Pancreas (tissue), 10 donors: Measurements from ENCODE around the gene NNT. TPM values are rescaled to one million over a fixed set of nuclear protein-coding genes. Genes with fewer than 3 reads are reported as not detected.

Experiments used
- ATAC-seq, 4 donors: fragments of 200-7000 bp; cut with Tn5 transposase; one replicate each; pipeline versions ENCODE4 v1.8.0 to v1.9.1; 2020; ENCODE audit warnings: mild to moderate bottlenecking in 4 of 4, moderate library complexity in 4 of 4
- DNase-seq, 6 donors: peaks; one replicate each; pipeline ENCODE4 v3.0.0-alpha.2; 2020
- FAIRE-seq: peaks from 2 replicates; lab custom pipeline; 2012; peaks lifted over from hg19 to GRCh38; lab: Jason Lieb, UNC
- H3K27ac ChIP-seq, 4 donors: fragments of 200-600 bp; sonication (generic); 1 replicate in 3 of 4; 2 replicates in 1 of 4; pipeline versions ENCODE4 v1.5.0 to v1.8.0; 2020
- H3K27me3 ChIP-seq, 4 donors: fragments of 200-600 bp; one replicate each; pipeline ENCODE4 v1.8.0; 2021
- H3K36me3 ChIP-seq, 3 donors: fragments of 200-600 bp; sonication (generic) in 1 of 3; one replicate each; pipeline versions ENCODE4 v1.5.0 to v1.8.0; 2020 to 2021
- H3K4me1 ChIP-seq, 3 donors: fragments of 200-600 bp; one replicate each; pipeline ENCODE4 v1.8.0; 2021
- H3K4me3 ChIP-seq, 4 donors: fragments of 200-600 bp; sonication (generic) in 2 of 4; one replicate each; pipeline versions ENCODE4 v1.5.0 to v1.8.0; 2020 to 2021
- H3K9me3 ChIP-seq, 4 donors: fragments of 200-600 bp; one replicate each; pipeline ENCODE4 v1.8.0; 2021
- WGBS, 2 donors: extraction: QIAGEN DNeasy Blood & Tissue Kit; methylation state at CpG; one replicate each; pipeline ENCODE4 v1.1.7; 2013; 5-methylcytosine and 5-hydroxymethylcytosine counted together
- intact Hi-C, 3 donors: fragments of 100-400 bp; cut with DNase I; formaldehyde crosslinking; loops; one replicate each; pipeline versions ENCODE4 v1.11.1 to v1.14.2; 2022
- polyA plus RNA-seq, 2 donors: library from polyadenylated mRNA; stranded (reverse); fragments of 200-250 nt; gene quantifications; one replicate each; pipeline ENCODE4 v1.2.3, GENCODE V29; 2013
- total RNA-seq, 6 donors: library from RNA; stranded (reverse); fragmentation: NEBNext Ultra II Directional in 4 of 6; extraction: Animal tissue kit (Norgen Biotek cat#: 25700) in 4 of 6; gene quantifications; one replicate each; pipeline versions ENCODE4 v1.2.1 to v1.2.4, GENCODE V29; 2021 to 2023
- TF ChIP-seq, protein P1 (sequence below), 4 donors: fragments of 200-600 bp; sonication (generic) in 3 of 4; IDR thresholded peaks; one replicate each; pipeline versions ENCODE4 v1.5.0 to v1.8.0; 2021; ENCODE audit warnings: antibody characterized with exemption in 4 of 4
- donor health status: healthy with polysubstance abuse.
- donor health status: DM: no; HTN: no; CAD: no; lungs with moderate emphysema.
- donor health status: DM: no; HTN: no; CAD: no.
- donor health status: control.
- donor health status: control.
- donor health status: Bipolar disorder and iron deficiency.
- donor health status: DM: yes; HTN: yes; CAD: no.
- donor health status: DM: no; HTN: no; CAD: no.
- donor health status: DM: no; HTN: no; CAD: no.
- donor health status: DM: yes; HTN: yes; CAD: no.

Gene NNT
- total and polyA plus RNA-seq, 8 donors: 6.1 to 48.0 (median 32.4) TPM

DNA sequence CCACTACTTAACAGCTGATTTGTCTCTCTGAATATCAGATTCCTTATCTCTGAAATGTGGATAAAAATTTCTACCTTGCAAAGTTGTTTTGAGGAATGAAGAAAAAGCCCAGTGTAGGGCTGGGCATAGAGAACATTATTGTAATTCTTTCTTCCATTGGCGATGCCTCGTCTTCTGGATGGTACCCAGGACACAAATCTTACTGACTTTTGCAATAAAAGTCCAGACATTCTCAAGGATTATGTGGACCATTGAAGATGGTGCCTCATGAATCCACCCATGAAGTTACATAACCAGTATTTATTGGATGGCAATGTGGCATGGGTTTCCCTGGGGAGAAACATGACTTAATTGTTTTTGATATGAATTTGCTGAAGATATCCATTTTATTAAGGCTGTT lies 33.1 kb downstream of the NNT start:
- Histone ChIP-seq H3K36me3 (no peaks in the 10 kb centered on the region), H3K4me1 (peaks cover 0 to 6% (median 5%) of the 10 kb centered on the region in 3 donors), H3K27me3 (no peaks in the 10 kb centered on the region), H3K27ac (peak overlapping the region in 1 of 4 donors; percentile 5), H3K9me3 (no peaks in the 10 kb centered on the region), H3K4me3 (no peak overlapping the region)
- DNase-seq (no peak), ATAC-seq (no peak), FAIRE-seq (no peak)
- intact Hi-C loops: no loop called here
- TF ChIP-seq, protein P1, sequence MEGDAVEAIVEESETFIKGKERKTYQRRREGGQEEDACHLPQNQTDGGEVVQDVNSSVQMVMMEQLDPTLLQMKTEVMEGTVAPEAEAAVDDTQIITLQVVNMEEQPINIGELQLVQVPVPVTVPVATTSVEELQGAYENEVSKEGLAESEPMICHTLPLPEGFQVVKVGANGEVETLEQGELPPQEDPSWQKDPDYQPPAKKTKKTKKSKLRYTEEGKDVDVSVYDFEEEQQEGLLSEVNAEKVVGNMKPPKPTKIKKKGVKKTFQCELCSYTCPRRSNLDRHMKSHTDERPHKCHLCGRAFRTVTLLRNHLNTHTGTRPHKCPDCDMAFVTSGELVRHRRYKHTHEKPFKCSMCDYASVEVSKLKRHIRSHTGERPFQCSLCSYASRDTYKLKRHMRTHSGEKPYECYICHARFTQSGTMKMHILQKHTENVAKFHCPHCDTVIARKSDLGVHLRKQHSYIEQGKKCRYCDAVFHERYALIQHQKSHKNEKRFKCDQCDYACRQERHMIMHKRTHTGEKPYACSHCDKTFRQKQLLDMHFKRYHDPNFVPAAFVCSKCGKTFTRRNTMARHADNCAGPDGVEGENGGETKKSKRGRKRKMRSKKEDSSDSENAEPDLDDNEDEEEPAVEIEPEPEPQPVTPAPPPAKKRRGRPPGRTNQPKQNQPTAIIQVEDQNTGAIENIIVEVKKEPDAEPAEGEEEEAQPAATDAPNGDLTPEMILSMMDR (IDR thresholded peaks at IDR 0.05): no peak
- 58 to 72% methylated on average over 2 of the region's 2 CpGs for WGBS, 2 donors

DNA sequence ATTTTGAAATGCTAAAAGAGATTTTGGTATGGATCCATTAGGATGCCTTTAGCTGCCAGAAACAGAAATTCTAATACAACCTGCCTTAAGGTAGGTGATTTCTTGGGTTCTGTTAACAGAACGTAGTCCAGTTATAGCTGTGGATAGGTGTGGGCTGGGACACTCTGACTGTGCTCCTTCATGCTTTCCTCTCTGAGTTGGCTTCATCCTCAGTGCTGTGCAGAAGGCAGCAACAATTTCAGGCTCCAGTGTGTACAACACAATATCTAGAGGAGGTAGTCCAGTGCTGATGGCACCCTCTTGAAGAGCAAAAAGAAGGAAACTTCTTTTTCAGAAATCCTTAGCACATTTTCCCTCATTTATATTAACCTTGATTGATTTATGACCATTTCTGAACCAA lies 34.4 kb downstream of the NNT start:
- H3K27me3 ChIP-seq: no peaks in the 10 kb centered on the region
- intact Hi-C loops: no loop called here
- H3K4me3 ChIP-seq: no peak overlapping the region
- H3K9me3 ChIP-seq: no peaks in the 10 kb centered on the region
- TF ChIP-seq, protein P1 (IDR thresholded peaks at IDR 0.05): no peak
- H3K27ac ChIP-seq: no peak overlapping the region
- DNase-seq (no peak), FAIRE-seq (no peak), ATAC-seq (no peak)
- no peaks in the 10 kb centered on the region for H3K36me3 ChIP-seq
- WGBS, 2 donors: 90 to 100% methylated on average over 1 of the region's 1 CpG
- peaks cover 0 to 6% (median 5%) of the 10 kb centered on the region in 3 donors for H3K4me1 ChIP-seq

DNA sequence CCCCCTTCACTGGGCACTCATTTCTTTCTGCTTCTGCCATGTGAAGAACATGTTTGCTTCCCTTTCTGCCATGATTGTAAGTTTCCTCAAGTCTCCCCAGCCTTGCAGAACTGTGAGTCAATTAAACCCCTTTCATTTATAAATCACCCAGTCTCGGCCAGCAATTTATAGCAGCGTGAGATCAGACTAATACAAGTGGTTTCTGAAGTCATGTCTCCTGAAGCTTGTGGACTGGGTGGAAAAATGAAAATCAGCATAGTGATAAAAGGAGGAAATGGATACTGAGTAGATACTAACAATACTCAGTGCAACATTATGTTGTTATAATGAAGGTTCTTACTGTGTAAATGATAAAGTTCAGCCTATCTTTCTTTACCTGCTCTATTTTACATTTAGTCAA lies 35.1 kb downstream of the NNT start:
- DNase-seq: no peak
- no peak for FAIRE-seq
- Histone ChIP-seq H3K4me1 (peaks cover 0 to 6% (median 5%) of the 10 kb centered on the region in 3 donors), H3K27me3 (no peaks in the 10 kb centered on the region), H3K27ac (no peak overlapping the region), H3K36me3 (no peaks in the 10 kb centered on the region), H3K4me3 (no peak overlapping the region), H3K9me3 (no peaks in the 10 kb centered on the region)
- ATAC-seq: no peak
- TF ChIP-seq, protein P1 (IDR thresholded peaks at IDR 0.05): no peak
- intact Hi-C loops: no loop called here
- WGBS, 2 donors: 84 to 86% methylated on average over 2 of the region's 2 CpGs

DNA sequence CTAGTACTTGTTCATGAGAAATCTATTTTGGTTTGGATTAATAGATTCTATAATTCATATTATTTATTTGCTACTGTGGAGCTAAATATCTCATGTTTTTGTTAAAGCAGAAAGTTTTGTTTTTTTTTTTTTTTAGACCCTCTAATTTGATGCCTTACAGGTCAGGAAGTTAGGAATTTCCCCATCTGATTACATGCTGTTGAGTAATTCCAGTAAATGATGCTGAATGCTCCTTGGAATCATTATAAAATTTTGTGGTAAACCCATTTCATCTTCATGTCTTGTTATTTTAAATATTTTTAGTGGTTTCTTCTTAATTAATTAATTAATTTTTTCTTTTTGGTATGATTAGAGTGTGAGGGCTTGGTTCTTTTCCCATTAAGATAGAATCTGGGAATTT lies 35.6 kb downstream of the NNT start:
- TF ChIP-seq, protein P1 (IDR thresholded peaks at IDR 0.05): no peak
- no peaks in the 10 kb centered on the region for H3K9me3 ChIP-seq
- no peak overlapping the region for H3K4me3 ChIP-seq
- H3K4me1 ChIP-seq: peaks cover 0 to 6% (median 5%) of the 10 kb centered on the region in 3 donors
- DNase-seq (no peak), FAIRE-seq (no peak), ATAC-seq (no peak)
- no peak overlapping the region for H3K27ac ChIP-seq
- intact Hi-C loops: no loop called here
- H3K27me3 ChIP-seq: no peaks in the 10 kb centered on the region
- H3K36me3 ChIP-seq: no peaks in the 10 kb centered on the region

DNA sequence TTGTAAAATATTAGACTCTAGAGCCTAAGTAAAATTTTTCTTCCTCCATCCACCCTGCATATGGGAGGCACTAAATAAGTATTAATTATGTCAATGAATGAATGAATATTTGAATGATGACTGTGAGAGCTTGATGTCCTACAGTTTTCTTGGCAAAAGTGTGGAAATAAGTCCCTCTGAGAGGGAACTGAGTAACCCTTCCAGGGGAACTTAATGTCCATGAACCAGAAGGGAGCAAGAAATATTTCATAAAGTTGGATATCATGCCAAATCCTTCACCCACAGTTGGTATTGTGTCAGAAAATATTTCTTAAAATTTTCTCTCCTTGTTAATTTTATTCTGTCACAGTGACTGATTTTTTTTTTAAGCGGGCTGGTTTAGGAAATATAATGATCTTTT lies 36.6 kb downstream of the NNT start:
- Histone ChIP-seq H3K27ac (no peak overlapping the region), H3K27me3 (no peaks in the 10 kb centered on the region), H3K4me3 (no peak overlapping the region), H3K4me1 (peaks cover 0 to 6% (median 5%) of the 10 kb centered on the region in 3 donors), H3K36me3 (no peaks in the 10 kb centered on the region), H3K9me3 (no peaks in the 10 kb centered on the region)
- DNase-seq (no peak), FAIRE-seq (no peak), ATAC-seq (no peak)
- WGBS, 2 donors: 92 to 93% methylated on average over 1 of the region's 1 CpG
- TF ChIP-seq, protein P1 (IDR thresholded peaks at IDR 0.05): no peak
- intact Hi-C loops: no loop called here
